HCT116 (cell line): ENCODE measurements around the gene ARHGEF38. TPM values are rescaled to one million over a fixed set of nuclear protein-coding genes. Genes with fewer than 3 reads are reported as not detected.

ENCODE experiments used
- ATAC-seq: fragments of 200-7000 bp; cut with Tn5 transposase; 2 replicates; pipeline ENCODE4 v1.9.1; 2020; ENCODE audit warnings: mild to moderate bottlenecking, moderate library complexity
- BruUV-seq: library from RNA; stranded (reverse); fragments of 400-500 nt; replicated peaks from 2 replicates; lab custom pipeline; 2021; lab: Mats Ljungman, UMichigan
- CTCF ChIA-PET: fragments of 300-600 bp; sonication (Branson Sonifier 250); formaldehyde crosslinking; loops from one replicate; lab custom pipeline; 2021; ENCODE audit warnings: antibody characterized with exemption; lab: Charles Lee
- POLR2A ChIA-PET: fragments of 300-600, 350-600 bp; sonication (Branson Sonifier 250); formaldehyde crosslinking; loops from one replicate; lab custom pipeline; 2021; ENCODE audit warnings: antibody characterized with exemption; lab: Charles Lee
- RAD21 ChIA-PET, 2 experiments: fragments of 300-600 bp; sonication (Branson Sonifier 250); formaldehyde crosslinking; loops; one replicate each; lab custom pipeline; 2023; ENCODE audit warnings: low total read pairs in 2 of 2; ENCODE audit not compliant: uncharacterized antibody in 2 of 2, unreplicated experiment in 2 of 2, low non-redundant PET in 1 of 2; lab: Charles Lee
- DNase-seq: peaks from one replicate; pipeline ENCODE4 v3.0.0-alpha.2; 2010; ENCODE audit warnings: low read depth, low spot score
- H2AFZ ChIP-seq: fragments of 200-600 bp; shearing (Covaris generic), sonication (generic); 2 replicates; pipeline ENCODE4 v1.6.1; 2017; ENCODE audit warnings: low read depth, mixed run types, mixed read lengths, antibody characterized with exemption, low read length; ENCODE audit not compliant: poor library complexity, severe bottlenecking
- H3K27ac ChIP-seq: 2 replicates; pipeline ENCODE4 v1.5.1; 2012; ENCODE audit warnings: low read depth, low read length
- H3K27me3 ChIP-seq: fragments of 200-600 bp; sonication (generic); 2 replicates; pipeline ENCODE4 v1.6.1; 2016; ENCODE audit warnings: mixed run types, low read length, mixed read lengths; ENCODE audit not compliant: insufficient read depth
- H3K36me3 ChIP-seq, 2 experiments: fragments of 200-500 bp in 1 of 2; fragments of 200-600 bp in 1 of 2; sonication (Bioruptor generic) in 1 of 2; sonication (generic) in 1 of 2; 2 replicates each; pipeline versions ENCODE4 v1.5.1 to v1.6.1; 2014 to 2016; ENCODE audit warnings: low read length in 2 of 2, inconsistent platforms in 1 of 2, mixed read lengths in 1 of 2, mixed run types in 1 of 2; ENCODE audit not compliant: insufficient read depth in 2 of 2, control insufficient read depth in 1 of 2
- H3K4me1 ChIP-seq, 2 experiments: fragments of 200-600 bp in 1 of 2; sonication (generic) in 1 of 2; 2 replicates each; pipeline versions ENCODE4 v1.5.1 to v1.6.1; 2012 to 2017; ENCODE audit warnings: low read length in 2 of 2, inconsistent platforms in 1 of 2, mild to moderate bottlenecking in 1 of 2, mixed read lengths in 1 of 2, mixed run types in 1 of 2, moderate library complexity in 1 of 2; ENCODE audit not compliant: insufficient read depth in 2 of 2, control insufficient read depth in 1 of 2
- H3K4me2 ChIP-seq: fragments of 200-600 bp; sonication (generic); 2 replicates; pipeline ENCODE4 v1.6.1; 2017; ENCODE audit warnings: mixed run types, low read length, mixed read lengths
- H3K4me3 ChIP-seq, 2 experiments: fragments of 200-600 bp in 1 of 2; sonication (generic) in 1 of 2; replicated peaks in 1 of 2; 2 replicates each; pipeline ENCODE4 v1.5.1; 2011 to 2016; ENCODE audit warnings: low read length in 2 of 2, control low read depth in 1 of 2, low read depth in 1 of 2, mild to moderate bottlenecking in 1 of 2, mixed read lengths in 1 of 2, mixed run types in 1 of 2
- H3K79me2 ChIP-seq: fragments of 200-600 bp; sonication (generic); 2 replicates; pipeline ENCODE4 v1.6.1; 2017; ENCODE audit warnings: mild to moderate bottlenecking, mixed run types, low read length, moderate library complexity, mixed read lengths; ENCODE audit not compliant: insufficient read depth
- H3K9ac ChIP-seq: fragments of 200-600 bp; sonication (generic); 2 replicates; pipeline ENCODE4 v1.6.1; 2016; ENCODE audit warnings: low read length, mixed read lengths
- H3K9me2 ChIP-seq: fragments of 200-600 bp; sonication (generic), shearing (Covaris generic); 2 replicates; pipeline ENCODE4 v1.6.1; 2017; ENCODE audit warnings: mixed run types, mild to moderate bottlenecking, moderate library complexity; ENCODE audit not compliant: insufficient read depth
- H3K9me3 ChIP-seq, 2 experiments: fragments of 200-500 bp in 1 of 2; fragments of 200-600 bp in 1 of 2; sonication (Bioruptor generic) in 1 of 2; sonication (generic) in 1 of 2; 2 replicates each; pipeline ENCODE4 v1.6.1; 2014 to 2017; ENCODE audit warnings: low read length in 2 of 2, mixed read lengths in 2 of 2, inconsistent platforms in 1 of 2, low read depth in 1 of 2, mild to moderate bottlenecking in 1 of 2, mixed run types in 1 of 2, moderate library complexity in 1 of 2; ENCODE audit not compliant: control insufficient read depth in 1 of 2, insufficient read depth in 1 of 2
- H4K20me1 ChIP-seq: fragments of 200-600 bp; sonication (generic), shearing (Covaris generic); 2 replicates; pipeline ENCODE4 v1.6.1; 2017; ENCODE audit warnings: mixed run types, mild to moderate bottlenecking, moderate library complexity; ENCODE audit not compliant: insufficient read depth
- EGR1 ChIP-seq: IDR thresholded peaks from 2 replicates; pipeline ENCODE4 v1.6.1; 2012; ENCODE audit warnings: low read depth
- EZH2 ChIP-seq: fragments of 200-600 bp; sonication (generic); IDR thresholded peaks from 2 replicates; pipeline ENCODE4 v1.6.1; 2017; ENCODE audit warnings: antibody characterized with exemption, mixed run types
- EZH2phosphoT487 ChIP-seq: fragments of 200-600 bp; IDR thresholded peaks from 2 replicates; pipeline ENCODE4 v1.6.1; 2018; ENCODE audit warnings: antibody characterized with exemption, borderline replicate concordance
- JUND ChIP-seq: IDR thresholded peaks from 2 replicates; pipeline ENCODE4 v1.6.1; 2012
- POLR2A ChIP-seq: IDR thresholded peaks from 2 replicates; pipeline ENCODE4 v1.7.0; 2011; ENCODE audit warnings: borderline replicate concordance; ENCODE audit not compliant: insufficient read depth, insufficient read length; ENCODE audit errors: extremely low read depth
- RAD21 ChIP-seq: IDR thresholded peaks from 2 replicates; pipeline ENCODE4 v1.6.1; 2012; ENCODE audit warnings: low read depth, mild to moderate bottlenecking
- SIN3A ChIP-seq: IDR thresholded peaks from 2 replicates; pipeline ENCODE4 v1.6.1; 2012; ENCODE audit warnings: low read depth
- SRF ChIP-seq: IDR thresholded peaks from 2 replicates; pipeline ENCODE4 v1.6.1; 2012; ENCODE audit warnings: low read depth
- ZFX ChIP-seq: fragments of 450-650 bp; IDR thresholded peaks from 2 replicates; pipeline ENCODE4 v1.6.1; 2017
- intact Hi-C: fragments of 100-400 bp; cut with micrococcal nuclease; formaldehyde crosslinking; loops from 2 replicates; pipeline ENCODE4 v1.10.0; 2022
- total RNA-seq: library from RNA; stranded (reverse); gene quantifications from one replicate; pipeline ENCODE4 v1.2.1, GENCODE V29; 2021; ENCODE audit not compliant: unreplicated experiment
- TF ChIP-seq, protein P1 (sequence below): IDR thresholded peaks from 2 replicates; pipeline ENCODE4 v1.6.1; 2012
- TF ChIP-seq, protein P2 (sequence below): IDR thresholded peaks from 2 replicates; pipeline ENCODE4 v1.6.1; 2012; ENCODE audit warnings: low read depth

ARHGEF38 gene
- total RNA-seq, 1 experiment from 2014 or later: not detected

DNA sequence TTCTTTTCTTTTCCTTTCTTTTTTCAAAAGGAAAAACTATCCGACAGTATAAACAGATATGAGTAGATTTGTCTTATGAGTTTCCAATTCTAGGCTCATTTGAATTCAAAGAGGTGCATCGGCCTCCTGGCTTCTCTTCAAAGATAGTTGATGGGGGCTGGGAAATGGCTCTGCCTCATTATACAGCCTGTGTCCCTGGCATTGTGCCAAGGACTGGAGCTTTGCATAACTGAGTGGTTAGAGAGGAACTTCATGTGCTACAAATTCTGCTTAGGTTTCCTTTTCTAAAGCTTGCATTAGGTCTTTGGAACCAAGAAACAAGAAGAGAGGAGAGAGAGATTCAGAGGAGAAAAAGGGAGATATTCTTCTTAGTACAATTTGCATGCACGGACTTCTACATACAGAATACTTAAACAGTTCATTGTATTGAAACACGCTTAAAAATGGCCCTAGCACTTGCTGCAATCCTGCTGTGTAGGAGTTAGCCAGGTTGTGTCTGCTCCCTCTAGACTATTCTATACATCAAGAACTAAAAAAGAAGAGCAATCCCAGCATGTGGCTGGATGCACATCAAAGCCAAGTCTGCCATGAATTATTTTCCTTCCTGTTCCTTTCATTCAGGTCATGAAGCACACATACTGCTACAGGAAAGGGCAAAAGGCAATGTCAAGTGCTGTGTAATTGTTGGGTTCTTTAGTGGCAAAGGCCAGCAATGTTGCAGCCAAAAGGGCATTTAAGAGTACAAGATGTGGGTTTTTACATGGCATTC is 85.2 kb downstream of the ARHGEF38 start (continued):
- TF ChIP-seq EGR1 (no peak), SRF (no peak), SIN3A (no peak), POLR2A (no peak), ZFX (no peak)
- TF ChIP-seq, protein P1, sequence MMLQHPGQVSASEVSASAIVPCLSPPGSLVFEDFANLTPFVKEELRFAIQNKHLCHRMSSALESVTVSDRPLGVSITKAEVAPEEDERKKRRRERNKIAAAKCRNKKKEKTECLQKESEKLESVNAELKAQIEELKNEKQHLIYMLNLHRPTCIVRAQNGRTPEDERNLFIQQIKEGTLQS: no peak

DNA sequence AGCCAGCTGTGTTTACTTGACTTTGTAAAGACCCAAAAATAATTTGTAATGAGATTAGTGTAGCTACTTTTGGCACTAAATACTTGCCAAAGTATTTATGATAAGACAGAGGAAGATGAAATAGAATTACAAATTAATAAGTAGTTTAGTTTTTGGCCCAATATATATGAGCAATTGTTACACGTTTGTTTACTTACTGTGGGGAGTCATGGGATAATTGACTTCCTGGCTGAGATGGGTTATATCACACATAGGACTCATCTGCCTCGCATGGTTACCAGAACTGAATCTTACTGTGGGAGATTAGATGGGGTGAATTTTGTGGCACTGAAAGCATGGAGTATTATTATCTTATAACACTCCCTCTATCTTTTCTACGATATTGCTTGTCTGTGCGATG is 89.4 kb downstream of the ARHGEF38 start:
- intact Hi-C loops: no loop called here
- TF ChIP-seq, protein P2, sequence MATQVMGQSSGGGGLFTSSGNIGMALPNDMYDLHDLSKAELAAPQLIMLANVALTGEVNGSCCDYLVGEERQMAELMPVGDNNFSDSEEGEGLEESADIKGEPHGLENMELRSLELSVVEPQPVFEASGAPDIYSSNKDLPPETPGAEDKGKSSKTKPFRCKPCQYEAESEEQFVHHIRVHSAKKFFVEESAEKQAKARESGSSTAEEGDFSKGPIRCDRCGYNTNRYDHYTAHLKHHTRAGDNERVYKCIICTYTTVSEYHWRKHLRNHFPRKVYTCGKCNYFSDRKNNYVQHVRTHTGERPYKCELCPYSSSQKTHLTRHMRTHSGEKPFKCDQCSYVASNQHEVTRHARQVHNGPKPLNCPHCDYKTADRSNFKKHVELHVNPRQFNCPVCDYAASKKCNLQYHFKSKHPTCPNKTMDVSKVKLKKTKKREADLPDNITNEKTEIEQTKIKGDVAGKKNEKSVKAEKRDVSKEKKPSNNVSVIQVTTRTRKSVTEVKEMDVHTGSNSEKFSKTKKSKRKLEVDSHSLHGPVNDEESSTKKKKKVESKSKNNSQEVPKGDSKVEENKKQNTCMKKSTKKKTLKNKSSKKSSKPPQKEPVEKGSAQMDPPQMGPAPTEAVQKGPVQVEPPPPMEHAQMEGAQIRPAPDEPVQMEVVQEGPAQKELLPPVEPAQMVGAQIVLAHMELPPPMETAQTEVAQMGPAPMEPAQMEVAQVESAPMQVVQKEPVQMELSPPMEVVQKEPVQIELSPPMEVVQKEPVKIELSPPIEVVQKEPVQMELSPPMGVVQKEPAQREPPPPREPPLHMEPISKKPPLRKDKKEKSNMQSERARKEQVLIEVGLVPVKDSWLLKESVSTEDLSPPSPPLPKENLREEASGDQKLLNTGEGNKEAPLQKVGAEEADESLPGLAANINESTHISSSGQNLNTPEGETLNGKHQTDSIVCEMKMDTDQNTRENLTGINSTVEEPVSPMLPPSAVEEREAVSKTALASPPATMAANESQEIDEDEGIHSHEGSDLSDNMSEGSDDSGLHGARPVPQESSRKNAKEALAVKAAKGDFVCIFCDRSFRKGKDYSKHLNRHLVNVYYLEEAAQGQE: no peak
- TF ChIP-seq EZH2phosphoT487 (no peak), EZH2 (no peak), JUND (no peak), RAD21 (no peak)
- TF ChIP-seq, all 23 proteins: peak for 0
- Histone ChIP-seq H3K4me1 (no peaks in the 10 kb centered on the region), H3K27ac (no peak overlapping the region), H3K4me3 (no peak overlapping the region), H3K9me2 (no peaks in the 10 kb centered on the region), H3K27me3 (no peaks in the 10 kb centered on the region), H3K4me2 (no peak overlapping the region), H4K20me1 (no peaks in the 10 kb centered on the region), H3K9me3 (no peaks in the 10 kb centered on the region), H3K36me3 (no peaks in the 10 kb centered on the region), H3K79me2 (no peaks in the 10 kb centered on the region), H2AFZ (no peak overlapping the region), H3K9ac (no peak overlapping the region)
- ChIA-PET CTCF (no interaction called here), RAD21 (no interaction called here), POLR2A (no interaction called here)
- no TSS peak for BruUV-seq
- ATAC-seq: no peak
- no peak for DNase-seq
